HL-60 (cell line): ENCODE data around the gene TRIM49D2.
"Not testable (repeated sequence)": the region's sequence is repeated elsewhere in the genome, so short reads cannot be mapped to it uniquely, and the experiment has no call there.

ENCODE experiments used
- DNase-seq, 2 experiments: peaks; one replicate each; pipeline ENCODE4 v3.0.0-alpha.2; 2010 to 2020; ENCODE audit warnings: low read depth in 1 of 2, low spot score in 1 of 2
- H3K27ac ChIP-seq: fragments of 250-450 bp; sonication (Bioruptor Pico); replicated peaks from 2 replicates; pipeline ENCODE4 v1.5.1; 2020; ENCODE audit warnings: mild to moderate bottlenecking, moderate library complexity
- H3K27me3 ChIP-seq: fragments of 250-450 bp; sonication (Bioruptor Pico); 2 replicates; pipeline ENCODE4 v1.5.1; 2021; ENCODE audit warnings: mild to moderate bottlenecking, moderate library complexity; ENCODE audit not compliant: insufficient read depth, poor library complexity, severe bottlenecking
- H3K4me3 ChIP-seq: replicated peaks from 2 replicates; pipeline ENCODE4 v1.5.1; 2011; ENCODE audit warnings: mild to moderate bottlenecking, control low read depth, low read length; ENCODE audit not compliant: insufficient read depth
- CTCF ChIP-seq: IDR thresholded peaks from one replicate; pipeline ENCODE4 v1.5.1; 2011; ENCODE audit warnings: low read length, control low read depth, inconsistent platforms; ENCODE audit not compliant: insufficient read depth
- GABPA ChIP-seq: IDR thresholded peaks from 2 replicates; pipeline ENCODE4 v1.6.1; 2012; ENCODE audit warnings: low read depth
- POLR2AphosphoS5 ChIP-seq: IDR thresholded peaks from 2 replicates; pipeline ENCODE4 v1.6.1; 2012; ENCODE audit warnings: low read depth
- REST ChIP-seq: IDR thresholded peaks from 2 replicates; pipeline ENCODE4 v1.6.1; 2012; ENCODE audit warnings: low read depth; ENCODE audit not compliant: insufficient replicate concordance
- SPI1 ChIP-seq: IDR thresholded peaks from 2 replicates; pipeline ENCODE4 v1.6.1; 2012; ENCODE audit warnings: low read depth, mild to moderate bottlenecking, borderline replicate concordance
- long read RNA-seq: library from polyadenylated mRNA; unstranded; transcript quantifications from one replicate; pipeline ENCODE4 v2.0.0, GENCODE V29; 2020

The TRIM49D2 gene, protein sequence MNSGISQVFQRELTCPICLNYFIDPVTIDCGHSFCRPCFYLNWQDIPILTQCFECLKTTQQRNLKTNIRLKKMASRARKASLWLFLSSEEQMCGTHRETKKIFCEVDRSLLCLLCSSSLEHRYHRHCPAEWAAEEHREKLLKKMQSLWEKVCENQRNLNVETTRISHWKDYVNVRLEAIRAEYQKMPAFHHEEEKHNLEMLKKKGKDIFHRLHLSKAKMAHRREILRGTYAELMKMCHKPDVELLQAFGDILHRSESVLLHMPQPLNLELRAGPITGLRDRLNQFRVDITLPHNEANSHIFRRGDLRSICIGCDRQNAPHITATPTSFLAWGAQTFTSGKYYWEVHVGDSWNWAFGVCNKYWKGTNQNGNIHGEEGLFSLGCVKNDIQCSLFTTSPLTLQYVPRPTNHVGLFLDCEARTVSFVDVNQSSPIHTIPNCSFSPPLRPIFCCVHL
- long read RNA-seq, result 0 reads

DNA sequence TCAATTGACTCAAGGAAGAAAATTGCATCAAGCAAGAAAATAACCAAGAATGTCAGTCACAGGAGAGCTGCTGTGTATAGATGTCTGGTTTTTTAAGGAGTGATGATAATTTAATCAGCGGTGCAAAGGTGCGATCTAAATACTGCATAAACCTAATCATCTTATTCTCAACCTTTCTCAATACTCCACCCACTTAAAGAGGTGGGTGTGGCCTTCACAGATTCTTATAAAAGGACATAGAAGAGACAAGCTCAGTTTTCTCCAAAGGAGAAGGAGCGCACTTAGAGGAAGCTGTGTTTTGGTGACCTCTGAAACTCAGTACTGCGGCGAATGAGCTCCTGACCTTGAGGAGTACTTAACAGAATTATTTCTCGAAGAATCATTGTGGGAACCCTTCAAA, at the start of gene TRIM49D2:
Gene TRIM49D2, plus strand, starts transcription at position 301 of the 400 bp plus-strand sequence. CDS start 2,698 bp downstream, outside the sequence.
- not testable (repeated sequence) for H3K27me3 ChIP-seq, H3K4me3 ChIP-seq, DNase-seq, H3K27ac ChIP-seq

GRCh38 chr11:89877511-89877910, 46.4 kb upstream of the TRIM49D2 start:
- not testable (repeated sequence) for DNase-seq, H3K27ac ChIP-seq, H3K27me3 ChIP-seq, H3K4me3 ChIP-seq

- H3K4me3 ChIP-seq, H3K27ac ChIP-seq, H3K27me3 ChIP-seq, DNase-seq: not testable (repeated sequence)
These were observed 30.6 kb upstream of the TRIM49D2 start for GRCh38 chr11:89893245-89893644.

DNA sequence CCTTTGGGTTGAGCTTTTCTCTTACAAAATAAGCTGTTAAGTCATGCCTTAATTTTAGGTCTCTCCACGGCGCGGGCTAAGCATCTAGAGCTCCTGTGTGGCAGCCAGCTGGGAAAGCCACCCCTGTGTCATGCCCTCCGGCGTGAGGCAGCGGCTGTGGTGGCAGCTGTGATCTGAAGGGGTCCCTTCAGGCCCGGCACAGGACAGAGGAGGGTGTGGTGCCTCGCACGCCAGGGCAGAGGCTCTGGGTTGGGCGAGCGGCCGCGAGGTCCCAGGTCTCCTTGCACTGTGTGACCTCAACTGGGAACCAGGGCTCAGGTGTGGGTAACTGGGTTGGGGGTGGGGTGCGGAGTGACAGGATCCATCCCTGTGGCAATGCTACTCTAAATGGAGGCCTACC, 23.1 kb upstream of the TRIM49D2 start:
- not testable (repeated sequence) for H3K4me3 ChIP-seq, H3K27ac ChIP-seq, H3K27me3 ChIP-seq, DNase-seq

DNA sequence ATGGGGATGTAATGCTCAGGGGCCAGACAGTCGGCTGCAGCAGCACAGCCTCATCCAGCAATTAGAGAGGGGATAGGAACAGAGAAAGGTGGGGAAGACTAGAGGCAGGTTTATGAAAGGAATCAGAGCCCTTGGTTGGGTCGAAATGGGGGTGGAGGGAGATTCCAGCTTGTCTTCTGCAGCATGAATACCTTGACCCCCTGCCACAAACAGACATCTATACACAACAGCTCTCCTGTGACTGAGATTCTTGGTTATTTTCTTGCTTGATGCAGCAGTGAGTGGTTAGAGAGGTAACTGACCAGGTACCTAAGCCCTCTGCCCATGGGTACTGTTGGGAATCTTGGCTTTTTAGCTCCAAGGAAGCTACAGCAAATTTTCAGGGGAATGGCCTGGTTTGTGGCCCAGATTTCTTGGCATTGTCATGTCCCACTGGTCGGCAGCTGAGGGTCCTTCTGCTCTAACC, 1.6 kb upstream of the TRIM49D2 start, which contains the start of gene TRIM49D1:
Gene TRIM49D1, minus strand, starts transcription at position 51 of the 466 bp plus-strand sequence. CDS start 4,535 bp downstream, outside the sequence.
- Histone ChIP-seq H3K27ac (no peak within 1 kb of the TSS), H3K27me3 (no peaks in the 10 kb centered on the region), H3K4me3 (no peak within 1 kb of the TSS)
- no peak for TF ChIP-seq REST
- no peak for TF ChIP-seq SPI1
- TF ChIP-seq POLR2AphosphoS5, result no peak
- no peak for TF ChIP-seq CTCF
- no peak for TF ChIP-seq GABPA
- no peak for DNase-seq

GRCh38 chr11:89960833-89961232, 37.0 kb downstream of the TRIM49D2 start:
- H3K27ac ChIP-seq, DNase-seq, H3K4me3 ChIP-seq, H3K27me3 ChIP-seq: not testable (repeated sequence)

DNA sequence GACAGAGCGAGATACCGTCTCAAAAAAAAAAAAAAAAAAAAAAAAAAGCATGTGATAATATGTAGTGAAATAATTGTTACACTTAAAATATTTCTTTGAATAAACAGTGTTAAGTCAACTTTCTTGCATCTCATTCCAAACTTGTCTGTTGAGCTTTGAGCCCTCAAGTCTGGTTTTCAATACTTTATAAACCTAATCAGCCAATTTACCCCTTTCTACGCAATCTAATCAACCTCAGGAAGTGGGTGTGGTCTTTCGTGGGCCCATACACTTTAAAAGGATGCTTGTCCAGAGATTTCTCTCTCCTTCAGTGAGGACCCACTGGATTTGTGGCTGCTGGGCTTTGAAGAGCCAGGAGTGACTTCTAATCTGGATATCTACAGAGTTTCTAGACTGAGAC, 41.9 kb downstream of the TRIM49D2 start, which contains the start of gene TRIM64:
Gene TRIM64, plus strand, starts transcription at position 301 of the 400 bp plus-strand sequence. CDS start 2,467 bp downstream, outside the sequence.
- H3K27me3 ChIP-seq, DNase-seq, H3K4me3 ChIP-seq, H3K27ac ChIP-seq: not testable (repeated sequence)
